ENCODE data around the gene PLD1. TPM values are rescaled to one million over a fixed set of nuclear protein-coding genes. Genes with fewer than 3 reads are reported as not detected.

The PLD1 gene
- total RNA-seq, 1 experiment from 2014 or later, result 32.5 TPM

GRCh38 chr3:171673951-171674350, 136.3 kb downstream of the PLD1 start:
- H4K20me1 ChIP-seq (ENCODE audit: insufficient read depth), result no peaks in the 10 kb centered on the region
- H2AFZ ChIP-seq, result no peak overlapping the region
- H3K4me3 ChIP-seq, result no peak overlapping the region
- DNase-seq, result no peak
- no peak overlapping the region for H3K4me2 ChIP-seq
- H3K79me2 ChIP-seq (ENCODE audit: low read depth), result no peaks in the 10 kb centered on the region
- POLR2A ChIA-PET (ENCODE audit: unreplicated experiment), result no interaction called here
- H3K27ac ChIP-seq, result no peak overlapping the region
- TF ChIP-seq CTCF (conservative IDR thresholded peaks at IDR 0.05), result no peak
- no peak for TF ChIP-seq EZH2 (IDR thresholded peaks at IDR 0.05; ENCODE audit: low read depth)
- no peaks in the 10 kb centered on the region for H3K36me3 ChIP-seq (ENCODE audit: low read depth)
- H3K4me1 ChIP-seq (replicated peaks; ENCODE audit: insufficient read depth), result no peaks in the 10 kb centered on the region
- H3K9me3 ChIP-seq (ENCODE audit: insufficient read depth, low read depth), result no peaks in the 10 kb centered on the region
- H3K27me3 ChIP-seq (ENCODE audit: insufficient read depth, low read depth), result no peaks in the 10 kb centered on the region
- no peaks in the 10 kb centered on the region for H3K9me2 ChIP-seq (ENCODE audit: insufficient read depth)
- CTCF ChIA-PET, result no interaction called here
- no peaks in the 10 kb centered on the region for H3F3A ChIP-seq (ENCODE audit: insufficient read depth, low read depth)
- intact Hi-C loops (cut with micrococcal nuclease; ENCODE audit: unreplicated experiment), result no loop called here
- BruUV-seq (replicated peaks), result no TSS peak

- ChIA-PET CTCF (no interaction called here), POLR2A (ENCODE audit: unreplicated experiment) (no interaction called here)
- no peak overlapping the region for H3K4me2 ChIP-seq
- H3F3A ChIP-seq (ENCODE audit: insufficient read depth, low read depth), result no peaks in the 10 kb centered on the region
- H3K9me2 ChIP-seq (ENCODE audit: insufficient read depth), result no peaks in the 10 kb centered on the region
- H3K36me3 ChIP-seq (ENCODE audit: low read depth), result no peaks in the 10 kb centered on the region
- no TSS peak for BruUV-seq (replicated peaks)
- no peak for TF ChIP-seq EZH2 (IDR thresholded peaks at IDR 0.05; ENCODE audit: low read depth)
- no peak for TF ChIP-seq CTCF (conservative IDR thresholded peaks at IDR 0.05)
- intact Hi-C loops (cut with micrococcal nuclease; ENCODE audit: unreplicated experiment), result no loop called here
- H3K27me3 ChIP-seq (ENCODE audit: insufficient read depth, low read depth), result no peaks in the 10 kb centered on the region
- no peaks in the 10 kb centered on the region for H3K79me2 ChIP-seq (ENCODE audit: low read depth)
- DNase-seq, result no peak
- no peaks in the 10 kb centered on the region for H3K4me1 ChIP-seq (replicated peaks; ENCODE audit: insufficient read depth)
- H3K9me3 ChIP-seq (ENCODE audit: insufficient read depth, low read depth), result no peaks in the 10 kb centered on the region
- no peak overlapping the region for H3K4me3 ChIP-seq
- no peak overlapping the region for H2AFZ ChIP-seq
- H3K27ac ChIP-seq, result no peak overlapping the region
- H4K20me1 ChIP-seq (ENCODE audit: insufficient read depth), result no peaks in the 10 kb centered on the region
Measured at GRCh38 chr3:171672538-171672937, 137.7 kb downstream of the PLD1 start.

- Histone ChIP-seq H3K36me3 (ENCODE audit: low read depth) (no peaks in the 10 kb centered on the region), H3K9me3 (ENCODE audit: insufficient read depth, low read depth) (no peaks in the 10 kb centered on the region), H3K9me2 (ENCODE audit: insufficient read depth) (no peaks in the 10 kb centered on the region), H4K20me1 (ENCODE audit: insufficient read depth) (no peaks in the 10 kb centered on the region), H3K79me2 (ENCODE audit: low read depth) (no peaks in the 10 kb centered on the region), H3K4me3 (no peak overlapping the region), H3K4me2 (no peak overlapping the region), H3K27me3 (ENCODE audit: insufficient read depth, low read depth) (no peaks in the 10 kb centered on the region), H3K4me1 (replicated peaks; ENCODE audit: insufficient read depth) (no peaks in the 10 kb centered on the region), H3K27ac (no peak overlapping the region), H3F3A (ENCODE audit: insufficient read depth, low read depth) (no peaks in the 10 kb centered on the region), H2AFZ (no peak overlapping the region)
- TF ChIP-seq CTCF (conservative IDR thresholded peaks at IDR 0.05) (no peak), EZH2 (IDR thresholded peaks at IDR 0.05; ENCODE audit: low read depth) (no peak)
- CTCF ChIA-PET, result no interaction called here
- BruUV-seq (replicated peaks), result no TSS peak
- DNase-seq, result no peak
- POLR2A ChIA-PET (ENCODE audit: unreplicated experiment), result no interaction called here
- intact Hi-C loops (cut with micrococcal nuclease; ENCODE audit: unreplicated experiment), result no loop called here
Measured at GRCh38 chr3:171672124-171672523, 138.2 kb downstream of the PLD1 start.

Measured in PC-9 (cell line).